GM12873 (cell line): ENCODE data around the gene FTSJ1.
A peak's percentile ranks its signal among the peaks of the same experiment; 100 is the strongest.

Experiments used
- TF ChIP-seq, protein P1 (sequence below): IDR thresholded peaks from 2 replicates; pipeline ENCODE4 v1.5.1; 2012; ENCODE audit warnings: low read depth, mild to moderate bottlenecking, moderate library complexity, low read length, control low read depth; ENCODE audit not compliant: insufficient read depth; ENCODE audit errors: missing control alignments

Gene FTSJ1

DNA sequence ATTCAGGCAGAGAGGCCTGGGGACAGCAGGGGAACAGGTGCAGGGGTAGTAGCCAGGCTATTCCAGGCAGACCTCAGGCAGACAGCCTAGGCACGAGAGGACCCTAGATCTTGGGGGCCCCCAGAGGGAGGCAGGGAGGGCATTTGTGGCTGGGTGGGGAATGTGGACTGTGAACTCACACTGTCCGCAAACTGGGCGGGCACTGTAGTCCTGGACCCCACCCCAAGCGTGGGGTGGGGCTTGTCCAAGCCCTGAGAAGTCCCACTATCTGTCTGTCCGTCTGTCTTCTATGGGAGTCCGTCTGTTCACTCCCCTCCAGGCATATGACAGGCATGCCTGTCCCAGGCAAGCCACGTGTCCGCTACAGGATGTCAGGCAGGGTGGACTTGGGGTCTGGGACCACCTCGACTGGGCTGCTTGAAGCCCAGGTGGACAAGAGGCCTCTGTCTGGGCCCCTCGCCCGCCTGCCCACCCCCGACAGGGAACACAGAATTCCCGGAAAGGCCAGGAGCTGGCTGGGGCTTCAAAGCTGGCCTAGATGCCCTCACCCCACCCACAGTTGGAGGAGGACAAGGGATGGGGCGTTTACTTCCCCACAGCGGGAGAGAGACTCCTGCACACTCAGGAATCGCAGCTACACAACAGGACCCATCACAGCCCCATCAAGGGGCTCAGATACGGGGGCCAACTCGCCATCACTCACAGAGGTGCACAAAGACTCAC is 5.7 kb upstream of the FTSJ1 start, which contains the start of gene SLC38A5:
Gene SLC38A5, minus strand, starts transcription at position 151 of the 723 bp plus-strand sequence. CDS start 2,336 bp downstream, outside the sequence.
- TF ChIP-seq, protein P1, sequence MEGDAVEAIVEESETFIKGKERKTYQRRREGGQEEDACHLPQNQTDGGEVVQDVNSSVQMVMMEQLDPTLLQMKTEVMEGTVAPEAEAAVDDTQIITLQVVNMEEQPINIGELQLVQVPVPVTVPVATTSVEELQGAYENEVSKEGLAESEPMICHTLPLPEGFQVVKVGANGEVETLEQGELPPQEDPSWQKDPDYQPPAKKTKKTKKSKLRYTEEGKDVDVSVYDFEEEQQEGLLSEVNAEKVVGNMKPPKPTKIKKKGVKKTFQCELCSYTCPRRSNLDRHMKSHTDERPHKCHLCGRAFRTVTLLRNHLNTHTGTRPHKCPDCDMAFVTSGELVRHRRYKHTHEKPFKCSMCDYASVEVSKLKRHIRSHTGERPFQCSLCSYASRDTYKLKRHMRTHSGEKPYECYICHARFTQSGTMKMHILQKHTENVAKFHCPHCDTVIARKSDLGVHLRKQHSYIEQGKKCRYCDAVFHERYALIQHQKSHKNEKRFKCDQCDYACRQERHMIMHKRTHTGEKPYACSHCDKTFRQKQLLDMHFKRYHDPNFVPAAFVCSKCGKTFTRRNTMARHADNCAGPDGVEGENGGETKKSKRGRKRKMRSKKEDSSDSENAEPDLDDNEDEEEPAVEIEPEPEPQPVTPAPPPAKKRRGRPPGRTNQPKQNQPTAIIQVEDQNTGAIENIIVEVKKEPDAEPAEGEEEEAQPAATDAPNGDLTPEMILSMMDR = no peak

DNA sequence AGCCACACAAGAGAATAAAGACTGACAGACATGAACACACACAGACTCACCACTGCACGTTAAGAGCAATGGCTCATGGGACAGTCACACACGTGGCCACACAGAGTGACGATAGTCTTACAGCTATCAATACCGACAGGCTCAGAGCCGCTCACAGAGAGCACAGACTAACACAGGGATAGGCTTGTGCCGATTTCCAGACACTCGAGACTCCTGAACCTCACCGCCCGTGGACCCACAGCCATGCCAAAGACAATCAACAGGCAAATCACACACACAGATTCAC is 5.2 kb upstream of the FTSJ1 start:
- TF ChIP-seq, protein P1 = no peak

DNA sequence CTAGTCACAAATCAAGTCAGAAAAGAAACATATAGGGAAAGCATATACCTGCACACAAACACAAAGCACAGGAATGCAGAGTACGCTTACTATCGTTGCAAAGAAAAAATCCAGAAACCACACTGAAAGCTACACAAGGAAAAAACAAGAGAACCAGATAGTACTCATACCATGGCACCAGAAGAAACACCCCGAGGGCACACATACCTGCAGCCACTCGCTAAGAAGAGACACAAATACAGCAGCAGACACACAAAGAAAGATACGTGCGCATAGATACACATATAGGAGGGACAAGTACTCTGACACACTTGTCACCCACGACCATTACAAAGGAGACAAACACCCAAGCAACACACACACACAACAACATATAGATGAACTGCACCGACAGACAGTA is 4.5 kb upstream of the FTSJ1 start:
- TF ChIP-seq, protein P1 = no peak

DNA sequence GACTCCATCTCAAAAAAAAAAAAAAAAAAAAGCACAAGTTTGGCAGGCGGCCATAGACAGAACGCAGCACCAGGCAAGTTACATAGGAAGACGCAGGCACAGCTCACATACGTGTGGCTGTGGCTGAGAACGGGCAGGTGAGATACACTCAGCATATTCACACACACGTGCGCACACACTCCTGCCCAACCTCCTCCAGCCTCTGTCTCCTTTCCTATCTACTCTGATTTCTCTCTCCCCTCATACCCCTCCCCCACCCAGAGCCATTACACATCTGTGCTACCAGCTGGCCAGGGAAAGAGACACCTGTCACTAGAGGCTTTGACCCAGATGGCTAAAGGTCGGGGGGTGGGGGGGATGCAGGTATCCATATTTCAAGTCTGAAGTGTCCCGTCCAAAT is 3.8 kb upstream of the FTSJ1 start:
- TF ChIP-seq, protein P1 = no peak

DNA sequence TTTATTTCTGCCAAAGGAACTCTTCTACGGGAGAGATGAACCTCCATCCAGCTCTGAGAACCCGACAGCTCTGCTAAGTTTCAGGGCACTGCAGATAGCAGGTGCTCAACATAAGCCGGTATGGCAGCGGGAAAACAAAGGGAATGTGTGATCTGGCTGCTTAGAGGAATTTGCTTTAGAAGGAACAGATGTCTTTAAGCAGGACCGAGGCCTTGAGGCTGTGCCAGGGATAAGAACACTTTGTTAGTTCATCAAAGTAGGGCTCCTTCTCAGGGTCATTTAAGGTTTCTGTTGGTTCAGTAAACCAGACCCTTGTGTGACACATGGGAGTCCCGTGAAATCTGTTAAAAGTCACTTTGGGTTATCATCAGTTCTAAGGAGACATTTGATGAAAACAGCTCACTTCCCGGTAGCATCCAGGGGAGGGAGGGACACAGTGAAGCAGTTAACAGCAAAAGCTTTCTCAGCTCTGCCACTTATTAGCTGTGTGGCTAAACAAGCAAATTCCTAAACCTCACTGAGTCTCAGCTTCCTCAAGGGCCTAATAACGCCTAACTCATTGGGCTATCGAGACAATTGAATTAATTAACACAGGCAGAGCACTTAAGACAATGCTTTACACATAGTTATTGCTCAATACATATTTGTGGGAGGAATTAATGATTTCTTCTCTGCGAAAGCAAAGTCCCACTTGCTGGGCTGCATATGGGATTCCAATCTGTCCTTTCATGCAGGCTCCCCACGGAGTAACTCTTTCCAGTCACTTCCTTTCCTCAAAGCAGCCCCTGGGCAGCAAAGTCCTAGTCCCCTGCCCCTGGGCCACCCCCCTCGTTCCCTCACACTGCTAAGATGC is 2.9 kb upstream of the FTSJ1 start:
- TF ChIP-seq, protein P1 = no peak

DNA sequence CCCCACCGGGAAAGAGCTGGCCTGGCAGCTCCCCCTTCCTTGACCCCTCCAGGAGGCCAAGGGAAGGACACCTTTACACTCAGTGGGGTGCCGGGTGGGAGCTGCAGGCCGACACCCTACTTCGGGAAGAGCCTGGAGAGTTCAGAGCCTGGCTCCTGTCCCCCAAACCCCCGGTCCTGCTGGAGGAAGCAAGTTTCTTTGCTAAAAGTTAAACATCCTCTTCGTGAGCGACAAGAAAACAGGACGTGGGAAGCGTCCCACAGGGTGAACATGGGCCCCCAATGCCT is 2.4 kb upstream of the FTSJ1 start:
- TF ChIP-seq, protein P1 = no peak

DNA sequence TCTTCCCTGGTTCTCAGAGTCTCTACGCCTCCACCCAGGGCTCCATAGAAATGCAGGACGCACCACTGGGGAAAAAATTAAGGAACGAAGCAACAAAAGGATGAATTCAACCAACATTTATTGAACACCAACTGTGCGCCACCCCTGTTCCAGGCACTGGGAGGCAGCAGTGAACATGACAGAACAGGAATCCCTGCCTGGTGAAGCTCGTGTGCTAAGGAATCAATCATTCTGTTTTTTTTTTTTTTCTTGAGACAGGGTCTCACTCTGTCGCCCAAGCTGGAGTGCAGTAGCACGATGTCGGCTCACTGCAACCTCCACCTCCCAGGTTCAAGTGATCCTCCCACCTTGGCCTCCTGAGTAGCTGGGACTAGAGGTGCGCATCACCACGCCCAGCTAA is 1.9 kb upstream of the FTSJ1 start:
- TF ChIP-seq, protein P1 = peak; percentile 52
